ENCODE results near the gene HOXC6. TPM values are rescaled to one million over a fixed set of nuclear protein-coding genes. Genes with fewer than 3 reads are reported as not detected.

HOXC6 gene
- total RNA-seq, 2 donors from 2014 or later, result not detected

DNA sequence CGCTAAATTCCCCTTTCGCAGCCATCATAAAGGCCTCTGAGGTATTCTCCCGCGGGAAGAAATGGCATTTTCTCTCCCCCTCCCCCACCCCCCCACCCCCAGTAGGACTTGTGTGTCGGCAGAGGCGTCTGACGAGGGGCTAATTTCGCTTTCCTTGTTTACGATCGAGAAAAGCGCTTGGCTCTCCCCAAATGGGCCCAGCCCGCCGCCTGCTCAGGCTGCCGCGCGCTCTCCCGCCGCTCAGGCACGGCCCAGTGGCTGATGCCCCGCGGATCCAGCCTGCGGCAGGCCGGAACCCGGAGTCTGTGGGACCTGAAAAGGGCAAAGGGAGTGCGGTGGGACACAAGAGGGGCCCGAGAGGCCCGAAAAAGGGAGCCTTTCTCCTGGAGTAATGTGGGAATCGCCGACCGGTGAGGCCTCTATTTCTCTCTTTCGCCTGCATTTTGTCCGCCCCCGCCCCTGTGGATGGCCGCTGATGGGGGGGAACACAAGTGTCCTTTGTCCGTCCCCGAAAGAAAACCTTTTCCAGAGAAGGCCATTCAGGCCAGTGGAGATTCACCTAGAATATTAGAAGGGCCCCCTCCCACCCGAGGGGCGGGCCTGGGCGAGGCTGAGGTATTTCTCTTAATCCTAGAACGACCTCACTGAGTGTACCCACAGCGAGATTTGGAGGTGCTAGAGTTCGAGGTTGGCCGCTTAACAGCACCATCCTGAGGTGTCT lies 9.0 kb upstream of the HOXC6 start:
- no peak for DNase-seq
- peaks cover 2% of the 10 kb centered on the region for H3K9me3 ChIP-seq (ENCODE audit: control insufficient read depth, low read length, poor library complexity, severe bottlenecking)
- no peak for ATAC-seq
- peaks cover 63% of the 10 kb centered on the region for H3K27me3 Mint-ChIP-seq
- H3K4me1 Mint-ChIP-seq, result peaks cover 11% of the 10 kb centered on the region
- H3K27ac Mint-ChIP-seq, result no peak overlapping the region
- peak overlapping the region; percentile 47 for H3K4me3 Mint-ChIP-seq
- peaks cover 8% of the 10 kb centered on the region for H3K36me3 Mint-ChIP-seq (ENCODE audit: low read depth)

DNA sequence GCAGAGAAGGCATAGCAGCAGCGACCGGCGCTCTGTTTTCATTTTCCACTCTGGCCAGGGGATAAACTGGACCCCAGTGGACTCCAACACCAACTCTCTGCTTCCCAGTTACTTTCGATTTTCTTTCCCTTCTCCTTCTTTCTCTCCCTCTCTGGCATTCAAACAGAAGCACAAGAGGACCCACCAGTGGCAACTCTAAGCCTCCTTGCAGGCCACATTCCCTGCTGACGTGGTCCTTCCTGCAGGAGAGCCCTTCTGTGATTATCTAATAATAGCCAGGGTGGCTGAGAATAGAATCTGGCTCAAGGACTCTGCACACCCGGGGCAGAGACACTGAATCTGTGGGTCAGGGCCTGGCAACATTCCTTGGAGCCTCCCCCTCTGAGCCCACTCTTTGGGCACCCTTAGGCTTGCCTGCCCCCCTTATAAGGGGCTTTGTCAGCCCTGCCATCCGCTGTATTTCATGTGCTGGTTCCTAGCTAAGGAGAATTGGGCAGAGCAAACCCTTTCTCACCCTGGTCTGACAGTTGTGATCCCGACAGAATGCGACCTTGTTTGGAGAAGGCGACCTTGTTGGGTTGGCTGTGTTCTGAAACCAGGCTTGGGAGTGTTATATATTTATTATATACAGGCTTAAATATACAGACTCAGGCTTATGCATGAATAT lies 8.2 kb upstream of the HOXC6 start:
- no peak for DNase-seq
- peaks cover 8% of the 10 kb centered on the region for H3K36me3 Mint-ChIP-seq (ENCODE audit: low read depth)
- H3K4me1 Mint-ChIP-seq, result peaks cover 11% of the 10 kb centered on the region
- H3K9me3 ChIP-seq (ENCODE audit: control insufficient read depth, low read length, poor library complexity, severe bottlenecking), result no peaks in the 10 kb centered on the region
- ATAC-seq, result no peak
- no peak overlapping the region for H3K27ac Mint-ChIP-seq
- H3K27me3 Mint-ChIP-seq, result peaks cover 64% of the 10 kb centered on the region
- H3K4me3 Mint-ChIP-seq, result peak overlapping the region; percentile 47

- peaks cover 61% of the 10 kb centered on the region for H3K27me3 Mint-ChIP-seq
- DNase-seq (no peak), ATAC-seq (no peak)
- no peak overlapping the region for H3K27ac Mint-ChIP-seq
- H3K36me3 Mint-ChIP-seq (ENCODE audit: low read depth), result peaks cover 8% of the 10 kb centered on the region
- H3K9me3 ChIP-seq (ENCODE audit: control insufficient read depth, low read length, poor library complexity, severe bottlenecking), result no peaks in the 10 kb centered on the region
- H3K4me3 Mint-ChIP-seq, result no peak overlapping the region
- peaks cover 11% of the 10 kb centered on the region for H3K4me1 Mint-ChIP-seq
Measured at GRCh38 chr12:54020591-54021405, 7.4 kb upstream of the HOXC6 start.

- Mint-ChIP-seq H3K27ac (peak overlapping the region; percentile 72), H3K36me3 (ENCODE audit: low read depth) (peaks cover 8% of the 10 kb centered on the region), H3K27me3 (peaks cover 68% of the 10 kb centered on the region), H3K4me3 (no peak overlapping the region), H3K4me1 (peaks cover 11% of the 10 kb centered on the region)
- DNase-seq (no peak), ATAC-seq (peak; percentile 33)
- no peaks in the 10 kb centered on the region for H3K9me3 ChIP-seq (ENCODE audit: control insufficient read depth, low read length, poor library complexity, severe bottlenecking)
Measured at GRCh38 chr12:54021432-54022013, 6.7 kb upstream of the HOXC6 start.

DNA sequence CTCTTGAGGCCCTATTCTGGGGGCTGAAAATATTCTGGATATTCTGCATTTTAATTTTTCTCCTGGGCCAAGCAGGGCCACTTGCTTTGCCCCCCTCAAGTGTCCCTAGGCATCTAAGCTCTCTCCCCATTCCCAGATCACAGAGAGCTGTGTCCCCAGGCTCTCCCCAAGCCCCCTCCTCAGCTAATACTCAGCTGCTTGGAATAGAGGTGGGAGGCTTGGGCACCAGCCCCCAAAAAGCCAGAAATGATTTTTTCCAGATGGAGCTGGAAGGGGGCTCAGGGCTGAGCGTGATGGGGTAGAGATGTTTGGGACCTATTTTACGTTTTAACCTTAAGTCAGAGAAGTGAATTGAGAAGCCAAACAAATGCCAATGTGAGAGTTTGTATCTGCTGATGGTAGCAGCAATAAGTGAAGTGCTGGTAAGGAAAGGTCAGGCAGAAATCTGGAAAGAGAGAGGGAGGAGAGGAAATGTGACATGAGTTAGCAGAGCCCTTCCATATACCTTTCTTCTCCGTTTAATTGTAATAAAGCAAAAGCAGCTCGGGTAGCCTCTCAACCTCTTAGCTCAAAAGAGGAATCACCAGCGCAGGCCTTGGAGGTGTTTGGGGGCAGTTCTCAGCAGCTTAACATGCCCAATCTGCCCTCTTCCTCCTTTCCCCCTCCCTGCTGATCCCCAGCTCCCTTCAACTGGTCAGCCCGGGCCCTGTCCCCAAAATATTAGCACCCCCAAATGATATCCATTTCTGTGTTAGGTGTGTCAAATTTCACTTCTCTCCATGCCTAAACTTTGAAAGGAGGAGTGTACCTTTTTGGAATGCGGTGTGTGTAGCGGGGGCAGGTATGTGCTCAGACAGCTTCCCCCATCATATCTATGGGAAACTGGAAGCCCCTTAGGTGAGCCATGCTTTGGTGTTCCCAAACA lies 5.0 kb upstream of the HOXC6 start:
- DNase-seq, result no peak
- peaks cover 85% of the 10 kb centered on the region for H3K27me3 Mint-ChIP-seq
- H3K9me3 ChIP-seq (ENCODE audit: control insufficient read depth, low read length, poor library complexity, severe bottlenecking), result no peaks in the 10 kb centered on the region
- H3K27ac Mint-ChIP-seq, result no peak overlapping the region
- H3K36me3 Mint-ChIP-seq (ENCODE audit: low read depth), result peaks cover 9% of the 10 kb centered on the region
- ATAC-seq, result no peak
- H3K4me1 Mint-ChIP-seq, result peaks cover 6% of the 10 kb centered on the region
- H3K4me3 Mint-ChIP-seq, result no peak overlapping the region

DNA sequence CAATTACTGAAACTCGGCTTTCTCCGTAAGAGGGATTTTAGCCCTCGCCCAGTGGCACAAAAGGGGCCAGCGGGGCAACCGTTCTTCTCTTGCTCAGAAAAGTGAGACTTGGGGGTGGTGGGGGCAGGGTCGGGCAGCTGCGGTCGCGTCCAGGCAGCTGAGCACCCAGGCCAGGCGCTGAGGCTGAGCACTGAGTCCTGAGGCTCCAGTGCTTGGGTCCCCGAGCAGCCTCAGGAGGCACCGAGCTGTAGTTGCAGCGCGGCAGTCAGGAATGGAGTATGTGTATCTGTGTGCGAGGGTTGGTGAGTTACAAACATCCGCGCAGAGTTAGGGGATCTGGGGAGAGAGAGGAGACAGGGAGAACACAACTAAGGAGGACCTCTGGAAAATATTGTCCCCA lies 4.1 kb upstream of the HOXC6 start:
- no peak for DNase-seq
- Mint-ChIP-seq H3K27ac (no peak overlapping the region), H3K27me3 (peaks cover 91% of the 10 kb centered on the region), H3K4me1 (peaks cover 9% of the 10 kb centered on the region), H3K36me3 (ENCODE audit: low read depth) (peaks cover 9% of the 10 kb centered on the region), H3K4me3 (no peak overlapping the region)
- ATAC-seq, result no peak
- no peaks in the 10 kb centered on the region for H3K9me3 ChIP-seq (ENCODE audit: control insufficient read depth, low read length, poor library complexity, severe bottlenecking)

- H3K4me1 Mint-ChIP-seq, result peaks cover 9% of the 10 kb centered on the region
Measured at GRCh38 chr12:54024581-54025305, 3.5 kb upstream of the HOXC6 start.

DNA sequence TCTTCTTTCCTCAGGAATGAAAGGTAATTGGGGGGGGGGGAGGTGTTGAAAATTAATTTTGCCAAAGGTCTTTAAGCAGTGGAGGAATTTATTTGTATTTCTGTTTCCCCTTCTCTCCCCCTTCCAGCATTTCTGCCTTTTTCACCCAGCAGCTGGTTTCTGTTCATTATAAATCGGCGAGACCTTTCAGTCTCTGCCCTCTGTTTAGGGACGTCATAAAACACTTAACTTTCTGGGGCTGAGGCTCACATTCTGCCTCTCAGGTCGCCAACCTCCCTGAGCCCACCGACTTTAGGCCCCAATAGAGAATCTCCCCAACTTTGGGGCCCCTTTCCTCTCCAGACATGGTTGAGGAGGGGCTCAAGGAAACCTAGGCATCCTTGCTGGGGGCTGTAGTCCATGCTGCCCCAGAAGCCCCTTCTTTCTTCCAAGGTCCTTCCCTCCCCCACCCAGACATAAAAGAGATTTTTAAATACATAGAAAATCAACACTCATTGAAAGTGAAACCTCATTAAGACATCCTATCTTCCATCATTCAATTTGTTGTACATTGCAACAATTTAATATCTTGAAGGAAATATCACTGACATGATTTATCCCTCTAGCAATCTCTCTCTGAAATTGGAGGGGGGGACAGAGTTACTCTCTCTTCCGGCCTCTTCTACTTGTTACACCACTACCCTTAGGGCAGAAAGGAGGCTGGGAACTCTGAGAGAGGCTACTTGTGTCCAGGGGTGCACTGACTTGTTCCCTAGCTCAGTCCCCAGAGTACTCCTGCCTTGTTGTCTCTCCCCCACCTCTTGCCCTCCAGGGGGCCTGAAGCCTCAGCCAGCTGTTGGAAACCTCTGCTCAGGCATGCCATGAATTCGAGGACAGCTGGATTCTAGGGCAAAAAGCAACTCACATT lies 2.5 kb upstream of the HOXC6 start:
- H3K9me3 ChIP-seq (ENCODE audit: control insufficient read depth, low read length, poor library complexity, severe bottlenecking), result no peaks in the 10 kb centered on the region
- H3K36me3 Mint-ChIP-seq (ENCODE audit: low read depth), result peaks cover 8% of the 10 kb centered on the region
- DNase-seq (no peak), ATAC-seq (no peak)
- no peak overlapping the region for H3K4me3 Mint-ChIP-seq
- no peak overlapping the region for H3K27ac Mint-ChIP-seq
- H3K4me1 Mint-ChIP-seq, result peaks cover 9% of the 10 kb centered on the region
- peaks cover 92% of the 10 kb centered on the region for H3K27me3 Mint-ChIP-seq

More at GRCh38 chr12:54024581-54025305, 3.5 kb upstream of the HOXC6 start:
- H3K4me3 Mint-ChIP-seq, result no peak overlapping the region
- no peak overlapping the region for H3K27ac Mint-ChIP-seq
- H3K36me3 Mint-ChIP-seq (ENCODE audit: low read depth), result peaks cover 9% of the 10 kb centered on the region
- no peak for DNase-seq
- no peak for ATAC-seq
- peaks cover 91% of the 10 kb centered on the region for H3K27me3 Mint-ChIP-seq
- no peaks in the 10 kb centered on the region for H3K9me3 ChIP-seq (ENCODE audit: control insufficient read depth, low read length, poor library complexity, severe bottlenecking)

GRCh38 chr12:54026640-54027441 lies 1.4 kb upstream of the HOXC6 start:
- Mint-ChIP-seq H3K4me1 (peaks cover 11% of the 10 kb centered on the region), H3K27me3 (peaks cover 92% of the 10 kb centered on the region), H3K36me3 (ENCODE audit: low read depth) (peaks cover 4% of the 10 kb centered on the region), H3K27ac (no peak overlapping the region), H3K4me3 (no peak overlapping the region)
- DNase-seq (no peak), ATAC-seq (no peak)
- H3K9me3 ChIP-seq (ENCODE audit: control insufficient read depth, low read length, poor library complexity, severe bottlenecking), result no peaks in the 10 kb centered on the region

DNA sequence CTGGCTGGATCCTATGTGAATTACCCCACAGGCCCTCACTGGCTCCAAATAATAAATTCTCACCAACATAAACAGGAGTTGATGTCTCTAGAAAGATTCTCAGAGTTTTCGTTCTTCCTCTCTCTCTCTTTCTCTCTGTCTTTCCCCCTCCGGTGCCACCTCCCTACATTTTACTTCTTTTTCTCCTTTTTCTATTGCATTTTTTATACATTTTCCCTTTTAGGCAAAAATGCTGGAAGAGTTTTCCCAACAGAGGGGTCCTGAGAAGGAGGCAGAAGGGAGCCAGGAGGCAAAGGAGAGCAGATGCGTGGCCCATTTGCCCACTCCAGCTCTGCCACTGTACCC lies 826 bp upstream of the HOXC6 start:
- no peak overlapping the region for H3K27ac Mint-ChIP-seq
- peaks cover 6% of the 10 kb centered on the region for H3K9me3 ChIP-seq (ENCODE audit: control insufficient read depth, low read length, poor library complexity, severe bottlenecking)

More for the DNA sequence above, 826 bp upstream of the HOXC6 start:
- peaks cover 92% of the 10 kb centered on the region for H3K27me3 Mint-ChIP-seq
- ATAC-seq (no peak), DNase-seq (no peak)
- no peak overlapping the region for H3K4me3 Mint-ChIP-seq
- H3K4me1 Mint-ChIP-seq, result peaks cover 11% of the 10 kb centered on the region
- H3K36me3 Mint-ChIP-seq (ENCODE audit: low read depth), result peaks cover 4% of the 10 kb centered on the region

All from T-helper 17 cell (primary cell).